Liver (tissue), 9 donors: ENCODE results near the gene CFAP100. TPM values are rescaled to one million over a fixed set of nuclear protein-coding genes. Genes with fewer than 3 reads are reported as not detected.

ENCODE experiments used
- DNase-seq: peaks from one replicate; pipeline ENCODE4 v3.0.0-alpha.2; 2017; ENCODE audit warnings: low spot score
- H3K27ac ChIP-seq, 2 donors: one replicate each; pipeline ENCODE4 v1.7.0; 2013; ENCODE audit warnings: inconsistent platforms in 2 of 2, low read length in 2 of 2, control low read depth in 1 of 2, low read depth in 1 of 2, mild to moderate bottlenecking in 1 of 2
- H3K27me3 ChIP-seq, 4 donors: one replicate each; pipeline versions ENCODE4 v1.6.1 to v1.7.0; 2013; ENCODE audit warnings: low read length in 3 of 4, inconsistent platforms in 1 of 4, mild to moderate bottlenecking in 1 of 4, moderate library complexity in 1 of 4; ENCODE audit not compliant: control insufficient read depth in 4 of 4, insufficient read depth in 4 of 4
- H3K36me3 ChIP-seq, 4 donors: one replicate each; pipeline versions ENCODE4 v1.6.1 to v1.7.0; 2013; ENCODE audit warnings: low read length in 3 of 4, mild to moderate bottlenecking in 3 of 4, low read depth in 1 of 4, moderate library complexity in 1 of 4; ENCODE audit not compliant: control insufficient read depth in 4 of 4, insufficient read depth in 3 of 4
- H3K4me1 ChIP-seq, 4 donors: one replicate each; pipeline versions ENCODE4 v1.6.1 to v1.7.0; 2013; ENCODE audit warnings: low read length in 3 of 4, mild to moderate bottlenecking in 3 of 4, moderate library complexity in 1 of 4; ENCODE audit not compliant: control insufficient read depth in 4 of 4, insufficient read depth in 4 of 4
- H3K4me3 ChIP-seq, 3 donors: one replicate each; pipeline versions ENCODE4 v1.6.1 to v1.7.0; 2013; ENCODE audit warnings: low read length in 3 of 3, control low read depth in 1 of 3, low read depth in 1 of 3, mild to moderate bottlenecking in 1 of 3
- H3K9ac ChIP-seq, 2 donors: one replicate each; pipeline ENCODE4 v1.7.0; 2013; ENCODE audit warnings: low read length in 2 of 2, mild to moderate bottlenecking in 2 of 2, moderate library complexity in 2 of 2, control low read depth in 1 of 2, low read depth in 1 of 2
- H3K9me3 ChIP-seq, 4 donors: one replicate each; pipeline versions ENCODE4 v1.6.1 to v1.7.0; 2013; ENCODE audit warnings: low read length in 3 of 4; ENCODE audit not compliant: control insufficient read depth in 4 of 4
- ATF3 ChIP-seq: IDR thresholded peaks from 2 replicates; pipeline ENCODE4 v1.6.1; 2016; ENCODE audit warnings: antibody characterized with exemption
- EGR1 ChIP-seq, 2 donors: IDR thresholded peaks; 2 replicates each; pipeline ENCODE4 v1.6.1; 2016 to 2018; ENCODE audit warnings: antibody characterized with exemption in 2 of 2, low read depth in 2 of 2
- FOXA1 ChIP-seq: IDR thresholded peaks from 2 replicates; pipeline ENCODE4 v1.6.1; 2016; ENCODE audit warnings: antibody characterized with exemption
- FOXA2 ChIP-seq: IDR thresholded peaks from 2 replicates; pipeline ENCODE4 v1.6.1; 2016; ENCODE audit warnings: antibody characterized with exemption
- GABPA ChIP-seq, 2 donors: IDR thresholded peaks in 1 of 2; conservative IDR thresholded peaks in 1 of 2; 2 replicates each; pipeline ENCODE4 v1.6.1; 2016; ENCODE audit warnings: antibody characterized with exemption in 2 of 2, mild to moderate bottlenecking in 1 of 2, moderate library complexity in 1 of 2
- HNF4A ChIP-seq, 2 donors: conservative IDR thresholded peaks; 2 replicates each; pipeline ENCODE4 v1.6.1; 2016; ENCODE audit warnings: antibody characterized with exemption in 2 of 2, mild to moderate bottlenecking in 2 of 2
- HNF4G ChIP-seq: IDR thresholded peaks from 2 replicates; pipeline ENCODE4 v1.6.1; 2016; ENCODE audit warnings: antibody characterized with exemption
- JUND ChIP-seq, 2 donors: IDR thresholded peaks; 2 replicates each; pipeline ENCODE4 v1.6.1; 2016; ENCODE audit warnings: antibody characterized with exemption in 2 of 2
- MAX ChIP-seq: IDR thresholded peaks from 2 replicates; pipeline ENCODE4 v1.6.1; 2016; ENCODE audit warnings: antibody characterized with exemption
- NR2F2 ChIP-seq: IDR thresholded peaks from 2 replicates; pipeline ENCODE4 v1.6.1; 2016; ENCODE audit warnings: antibody characterized with exemption
- RAD21 ChIP-seq, 2 donors: IDR thresholded peaks; 2 replicates each; pipeline ENCODE4 v1.6.1; 2016; ENCODE audit warnings: antibody characterized with exemption in 2 of 2, mild to moderate bottlenecking in 2 of 2
- RXRA ChIP-seq, 2 donors: IDR thresholded peaks; 2 replicates each; pipeline ENCODE4 v1.6.1; 2017 to 2018; ENCODE audit warnings: antibody characterized with exemption in 2 of 2, mild to moderate bottlenecking in 1 of 2
- SP1 ChIP-seq: IDR thresholded peaks from 2 replicates; pipeline ENCODE4 v1.6.1; 2018; ENCODE audit warnings: antibody characterized with exemption, mild to moderate bottlenecking
- TAF1 ChIP-seq: conservative IDR thresholded peaks from 2 replicates; pipeline ENCODE4 v1.6.1; 2016; ENCODE audit warnings: antibody characterized with exemption, mild to moderate bottlenecking
- YY1 ChIP-seq: IDR thresholded peaks from 2 replicates; pipeline ENCODE4 v1.6.1; 2016; ENCODE audit warnings: antibody characterized with exemption, mild to moderate bottlenecking
- WGBS: extraction: QIAGEN DNeasy Blood & Tissue Kit; methylation state at CpG from one replicate; pipeline ENCODE4 v1.1.7; 2013; 5-methylcytosine and 5-hydroxymethylcytosine counted together
- polyA plus RNA-seq, 2 donors: library from polyadenylated mRNA; stranded (reverse) in 1 of 2; unstranded in 1 of 2; fragments of 200-250 nt in 1 of 2; fragments of >200 nt in 1 of 2; fragmentation: Nextera tagmentation in 1 of 2; extraction: Ambion mirVana in 1 of 2; gene quantifications; one replicate each; pipeline versions ENCODE4 v1.2.1 to v1.2.3, GENCODE V29; 2013 to 2015
- total RNA-seq, 2 donors: library from RNA; depleted of rRNA; stranded (reverse); fragments of >200 nt; gene quantifications; one replicate each; pipeline ENCODE4 v1.2.3, GENCODE V29; 2014
- TF ChIP-seq, protein P1 (sequence below): IDR thresholded peaks from 2 replicates; pipeline ENCODE4 v1.6.1; 2016; ENCODE audit warnings: antibody characterized with exemption
- TF ChIP-seq, protein P2 (sequence below): IDR thresholded peaks from 2 replicates; pipeline ENCODE4 v1.6.1; 2016; ENCODE audit warnings: antibody characterized with exemption, mild to moderate bottlenecking
- TF ChIP-seq, protein P3 (sequence below): fragments of 150-350 bp; IDR thresholded peaks from 2 replicates; pipeline ENCODE4 v1.5.1; 2017; ENCODE audit warnings: improper control_type of control experiment, low read depth, low read length; ENCODE audit not compliant: missing input control
- donor health status: healthy.
- donor health status: healthy.
- donor health status: healthy.
- donor health status: healthy.
- donor health status: healthy.

CFAP100 gene
- total and polyA plus RNA-seq, 4 donors = not detected

DNA sequence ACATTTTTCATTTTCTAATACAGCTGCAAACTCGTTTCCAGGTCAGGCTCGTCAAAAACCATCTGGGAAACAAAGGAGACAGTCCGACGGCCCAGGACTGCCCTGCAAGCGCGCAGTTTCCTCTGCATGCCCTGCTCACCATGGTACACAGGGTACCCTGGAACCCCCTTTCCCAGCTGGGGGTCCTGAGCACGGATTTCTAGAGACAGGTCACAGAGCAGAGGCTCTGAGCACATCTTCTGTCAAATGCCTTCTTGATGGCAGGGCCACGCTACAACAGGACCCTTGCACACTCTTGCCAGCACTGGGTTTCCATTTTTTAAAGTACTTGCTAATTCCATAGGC, 72.9 kb downstream of the CFAP100 start:
- DNase-seq = no peak
- Histone ChIP-seq H3K36me3 (peaks cover 9 to 45% (median 29%) of the 10 kb centered on the region in 4 donors), H3K9ac (no peak overlapping the region), H3K27me3 (no peaks in the 10 kb centered on the region), H3K9me3 (no peaks in the 10 kb centered on the region), H3K27ac (peak overlapping the region; percentile 72 to 88), H3K4me3 (no peak overlapping the region), H3K4me1 (peaks cover 34 to 75% (median 67%) of the 10 kb centered on the region in 4 donors)
- 81% methylated on average over 8 of the region's 8 CpGs for WGBS
- TF ChIP-seq TAF1 = no peak
- TF ChIP-seq MAX = no peak
- no peak for TF ChIP-seq JUND (IDR thresholded peaks at IDR 0.05)
- no peak for TF ChIP-seq EGR1 (IDR thresholded peaks at IDR 0.05; ENCODE audit: low read depth in 2 of 2)
- TF ChIP-seq, protein P1, sequence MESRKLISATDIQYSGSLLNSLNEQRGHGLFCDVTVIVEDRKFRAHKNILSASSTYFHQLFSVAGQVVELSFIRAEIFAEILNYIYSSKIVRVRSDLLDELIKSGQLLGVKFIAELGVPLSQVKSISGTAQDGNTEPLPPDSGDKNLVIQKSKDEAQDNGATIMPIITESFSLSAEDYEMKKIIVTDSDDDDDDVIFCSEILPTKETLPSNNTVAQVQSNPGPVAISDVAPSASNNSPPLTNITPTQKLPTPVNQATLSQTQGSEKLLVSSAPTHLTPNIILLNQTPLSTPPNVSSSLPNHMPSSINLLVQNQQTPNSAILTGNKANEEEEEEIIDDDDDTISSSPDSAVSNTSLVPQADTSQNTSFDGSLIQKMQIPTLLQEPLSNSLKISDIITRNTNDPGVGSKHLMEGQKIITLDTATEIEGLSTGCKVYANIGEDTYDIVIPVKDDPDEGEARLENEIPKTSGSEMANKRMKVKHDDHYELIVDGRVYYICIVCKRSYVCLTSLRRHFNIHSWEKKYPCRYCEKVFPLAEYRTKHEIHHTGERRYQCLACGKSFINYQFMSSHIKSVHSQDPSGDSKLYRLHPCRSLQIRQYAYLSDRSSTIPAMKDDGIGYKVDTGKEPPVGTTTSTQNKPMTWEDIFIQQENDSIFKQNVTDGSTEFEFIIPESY = no peak
- TF ChIP-seq, protein P2, sequence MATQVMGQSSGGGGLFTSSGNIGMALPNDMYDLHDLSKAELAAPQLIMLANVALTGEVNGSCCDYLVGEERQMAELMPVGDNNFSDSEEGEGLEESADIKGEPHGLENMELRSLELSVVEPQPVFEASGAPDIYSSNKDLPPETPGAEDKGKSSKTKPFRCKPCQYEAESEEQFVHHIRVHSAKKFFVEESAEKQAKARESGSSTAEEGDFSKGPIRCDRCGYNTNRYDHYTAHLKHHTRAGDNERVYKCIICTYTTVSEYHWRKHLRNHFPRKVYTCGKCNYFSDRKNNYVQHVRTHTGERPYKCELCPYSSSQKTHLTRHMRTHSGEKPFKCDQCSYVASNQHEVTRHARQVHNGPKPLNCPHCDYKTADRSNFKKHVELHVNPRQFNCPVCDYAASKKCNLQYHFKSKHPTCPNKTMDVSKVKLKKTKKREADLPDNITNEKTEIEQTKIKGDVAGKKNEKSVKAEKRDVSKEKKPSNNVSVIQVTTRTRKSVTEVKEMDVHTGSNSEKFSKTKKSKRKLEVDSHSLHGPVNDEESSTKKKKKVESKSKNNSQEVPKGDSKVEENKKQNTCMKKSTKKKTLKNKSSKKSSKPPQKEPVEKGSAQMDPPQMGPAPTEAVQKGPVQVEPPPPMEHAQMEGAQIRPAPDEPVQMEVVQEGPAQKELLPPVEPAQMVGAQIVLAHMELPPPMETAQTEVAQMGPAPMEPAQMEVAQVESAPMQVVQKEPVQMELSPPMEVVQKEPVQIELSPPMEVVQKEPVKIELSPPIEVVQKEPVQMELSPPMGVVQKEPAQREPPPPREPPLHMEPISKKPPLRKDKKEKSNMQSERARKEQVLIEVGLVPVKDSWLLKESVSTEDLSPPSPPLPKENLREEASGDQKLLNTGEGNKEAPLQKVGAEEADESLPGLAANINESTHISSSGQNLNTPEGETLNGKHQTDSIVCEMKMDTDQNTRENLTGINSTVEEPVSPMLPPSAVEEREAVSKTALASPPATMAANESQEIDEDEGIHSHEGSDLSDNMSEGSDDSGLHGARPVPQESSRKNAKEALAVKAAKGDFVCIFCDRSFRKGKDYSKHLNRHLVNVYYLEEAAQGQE = no peak
- no peak for TF ChIP-seq FOXA1
- no peak for TF ChIP-seq ATF3
- TF ChIP-seq RAD21 (IDR thresholded peaks at IDR 0.05) = no peak
- TF ChIP-seq NR2F2 = no peak
- no peak for TF ChIP-seq FOXA2
- TF ChIP-seq GABPA (IDR thresholded peaks at IDR 0.05 in 1 of 2, conservative IDR thresholded peaks at IDR 0.05 in 1 of 2) = no peak
- TF ChIP-seq, protein P3, sequence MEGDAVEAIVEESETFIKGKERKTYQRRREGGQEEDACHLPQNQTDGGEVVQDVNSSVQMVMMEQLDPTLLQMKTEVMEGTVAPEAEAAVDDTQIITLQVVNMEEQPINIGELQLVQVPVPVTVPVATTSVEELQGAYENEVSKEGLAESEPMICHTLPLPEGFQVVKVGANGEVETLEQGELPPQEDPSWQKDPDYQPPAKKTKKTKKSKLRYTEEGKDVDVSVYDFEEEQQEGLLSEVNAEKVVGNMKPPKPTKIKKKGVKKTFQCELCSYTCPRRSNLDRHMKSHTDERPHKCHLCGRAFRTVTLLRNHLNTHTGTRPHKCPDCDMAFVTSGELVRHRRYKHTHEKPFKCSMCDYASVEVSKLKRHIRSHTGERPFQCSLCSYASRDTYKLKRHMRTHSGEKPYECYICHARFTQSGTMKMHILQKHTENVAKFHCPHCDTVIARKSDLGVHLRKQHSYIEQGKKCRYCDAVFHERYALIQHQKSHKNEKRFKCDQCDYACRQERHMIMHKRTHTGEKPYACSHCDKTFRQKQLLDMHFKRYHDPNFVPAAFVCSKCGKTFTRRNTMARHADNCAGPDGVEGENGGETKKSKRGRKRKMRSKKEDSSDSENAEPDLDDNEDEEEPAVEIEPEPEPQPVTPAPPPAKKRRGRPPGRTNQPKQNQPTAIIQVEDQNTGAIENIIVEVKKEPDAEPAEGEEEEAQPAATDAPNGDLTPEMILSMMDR = no peak
- TF ChIP-seq YY1 = no peak
- no peak for TF ChIP-seq SP1
- no peak for TF ChIP-seq RXRA (IDR thresholded peaks at IDR 0.05)
- TF ChIP-seq HNF4A (conservative IDR thresholded peaks at IDR 0.05) = no peak
- no peak for TF ChIP-seq HNF4G
